Calu3 (cell line): Measurements from ENCODE around the gene RNF152. TPM values are rescaled to one million over a fixed set of nuclear protein-coding genes. Genes with fewer than 3 reads are reported as not detected.
"Not testable (repeated sequence)": the region's sequence is repeated elsewhere in the genome, so short reads cannot be mapped to it uniquely, and the experiment has no call there.

ENCODE experiments used
- BruUV-seq: library from RNA; stranded (reverse); fragments of 400-500 nt; replicated peaks from 2 replicates; lab custom pipeline; 2021; lab: Mats Ljungman, UMichigan
- CTCF ChIA-PET: fragments of 300-600 bp; sonication (Branson Sonifier 250); formaldehyde crosslinking; loops from one replicate; lab custom pipeline; 2022; ENCODE audit warnings: antibody characterized with exemption; lab: Charles Lee
- DNase-seq: peaks from one replicate; pipeline ENCODE4 v3.0.0; 2022
- H3K27ac Mint-ChIP-seq: one replicate; pipeline ENCODE4 v1.8.0; 2022; ENCODE audit warnings: mixed read lengths; ENCODE audit not compliant: unreplicated experiment
- H3K27me3 Mint-ChIP-seq: one replicate; pipeline ENCODE4 v1.8.0; 2022; ENCODE audit warnings: mixed read lengths; ENCODE audit not compliant: unreplicated experiment
- H3K36me3 Mint-ChIP-seq: one replicate; pipeline ENCODE4 v1.8.0; 2022; ENCODE audit warnings: mild to moderate bottlenecking, moderate library complexity, mixed read lengths; ENCODE audit not compliant: insufficient read depth, unreplicated experiment
- H3K4me1 Mint-ChIP-seq: one replicate; pipeline ENCODE4 v1.8.0; 2022; ENCODE audit warnings: mild to moderate bottlenecking, low read depth, mixed read lengths; ENCODE audit not compliant: unreplicated experiment
- H3K4me3 Mint-ChIP-seq: one replicate; pipeline ENCODE4 v1.8.0; 2022; ENCODE audit warnings: mild to moderate bottlenecking, low read depth, moderate library complexity, mixed read lengths; ENCODE audit not compliant: unreplicated experiment
- H3K9me3 Mint-ChIP-seq: one replicate; pipeline ENCODE4 v1.8.0; 2022; ENCODE audit warnings: low read depth, mixed read lengths; ENCODE audit not compliant: unreplicated experiment
- CTCF ChIP-seq: fragments of 200-600 bp; IDR thresholded peaks from one replicate; pipeline ENCODE4 v1.8.0; 2022; ENCODE audit warnings: antibody characterized with exemption; ENCODE audit not compliant: unreplicated experiment
- intact Hi-C: fragments of 100-400 bp; cut with micrococcal nuclease; formaldehyde crosslinking; loops from one replicate; pipeline ENCODE4 v1.10.0; 2022; ENCODE audit not compliant: unreplicated experiment
- total RNA-seq: library from RNA; stranded (reverse); gene quantifications from 2 replicates; pipeline ENCODE4 v1.2.3, GENCODE V29; 2022

RNF152 gene
- total RNA-seq, 1 experiment from 2014 or later, result 1.0 TPM

GRCh38 chr18:61808286-61808685 is 84.5 kb downstream of the RNF152 start:
- peaks cover 32% of the 10 kb centered on the region for H3K27me3 Mint-ChIP-seq

GRCh38 chr18:61803393-61803792 is 89.4 kb downstream of the RNF152 start:
- H3K9me3 Mint-ChIP-seq, result no peaks in the 10 kb centered on the region
- no TSS peak for BruUV-seq
- intact Hi-C loops, result no loop called here
- no peak overlapping the region for H3K4me3 Mint-ChIP-seq
- CTCF ChIA-PET, result interaction anchor here (0.5 kb wide), 1 partner anchor 9 kb away, joined by 5 read pairs; no protein-coding TSS in a partner anchor
- no peak for DNase-seq
- H3K27ac Mint-ChIP-seq, result no peak overlapping the region
- no peak for TF ChIP-seq CTCF
- no peaks in the 10 kb centered on the region for H3K36me3 Mint-ChIP-seq
- peaks cover 45% of the 10 kb centered on the region for H3K27me3 Mint-ChIP-seq
- H3K4me1 Mint-ChIP-seq, result no peaks in the 10 kb centered on the region

More at GRCh38 chr18:61808286-61808685, 84.5 kb downstream of the RNF152 start:
- H3K4me1 Mint-ChIP-seq, result no peaks in the 10 kb centered on the region
- no TSS peak for BruUV-seq
- no peak for DNase-seq
- intact Hi-C loops, result no loop called here
- no peaks in the 10 kb centered on the region for H3K36me3 Mint-ChIP-seq
- CTCF ChIA-PET, result interaction anchor here (0.6 kb wide), 3 partner anchors 22 to 306 kb away, joined by 3 to 4 read pairs (median 3); no protein-coding TSS in a partner anchor
- no peak for TF ChIP-seq CTCF
- H3K9me3 Mint-ChIP-seq, result no peaks in the 10 kb centered on the region
- H3K27ac Mint-ChIP-seq, result no peak overlapping the region
- H3K4me3 Mint-ChIP-seq, result no peak overlapping the region

- Mint-ChIP-seq H3K9me3 (no peaks in the 10 kb centered on the region), H3K4me1 (no peaks in the 10 kb centered on the region), H3K27me3 (peaks cover 45% of the 10 kb centered on the region), H3K27ac (no peak overlapping the region), H3K36me3 (no peaks in the 10 kb centered on the region), H3K4me3 (no peak overlapping the region)
- CTCF ChIA-PET, result no interaction called here
- DNase-seq, result no peak
- BruUV-seq, result no TSS peak
- no peak for TF ChIP-seq CTCF
- intact Hi-C loops, result no loop called here
Observed at GRCh38 chr18:61797696-61798590, 94.9 kb downstream of the RNF152 start.

GRCh38 chr18:61791031-61791430 is 101.8 kb downstream of the RNF152 start:
- Mint-ChIP-seq H3K27ac (no peak overlapping the region), H3K9me3 (peaks cover 2% of the 10 kb centered on the region), H3K4me1 (no peaks in the 10 kb centered on the region), H3K4me3 (no peak overlapping the region), H3K27me3 (peaks cover 28% of the 10 kb centered on the region), H3K36me3 (no peaks in the 10 kb centered on the region)
- TF ChIP-seq CTCF, result no peak
- no TSS peak for BruUV-seq
- CTCF ChIA-PET, result interaction anchor here (0.7 kb wide), 1 partner anchor 54 kb away, joined by 3 read pairs; no protein-coding TSS in a partner anchor
- no peak for DNase-seq
- intact Hi-C loops, result no loop called here

DNA sequence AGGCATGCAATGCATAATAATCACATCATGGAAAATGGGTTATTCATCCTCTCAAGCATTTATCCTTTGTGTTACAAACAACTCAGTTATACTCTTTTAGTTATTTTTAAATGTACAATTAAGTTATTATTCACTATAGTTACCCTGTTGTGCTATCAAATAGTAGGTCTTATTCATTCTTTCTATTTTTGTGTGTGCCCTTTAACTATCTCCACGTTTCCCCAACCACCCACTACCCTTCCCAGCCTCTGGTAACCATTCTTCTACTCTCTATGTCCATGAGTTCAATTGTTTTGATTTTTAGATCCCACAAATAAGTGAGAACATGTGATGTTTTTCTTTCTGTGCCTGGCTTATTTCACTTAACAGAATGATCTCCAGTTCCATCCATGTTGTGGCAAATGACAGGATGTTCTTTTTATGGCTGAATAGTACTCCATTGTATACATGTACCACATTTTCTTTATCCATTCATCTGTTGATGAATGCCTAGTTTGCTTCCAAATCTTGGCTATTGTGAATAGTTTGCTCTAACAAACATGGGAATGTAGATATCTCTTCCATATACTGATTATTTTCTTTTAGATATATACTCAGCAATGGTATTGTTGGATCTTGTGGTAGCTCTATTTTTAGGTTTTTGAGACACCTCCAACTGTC is 105.7 kb downstream of the RNF152 start:
- intact Hi-C loops, DNase-seq, H3K27ac Mint-ChIP-seq, H3K9me3 Mint-ChIP-seq, H3K36me3 Mint-ChIP-seq, H3K4me1 Mint-ChIP-seq, H3K4me3 Mint-ChIP-seq, BruUV-seq: not testable (repeated sequence)
- H3K27me3 Mint-ChIP-seq, result peaks cover 14% of the 10 kb centered on the region
- CTCF ChIA-PET, result interaction anchor here (0.5 to 0.6 kb wide), 2 partner anchors 21 to 355 kb away, joined by 4 to 7 read pairs; no protein-coding TSS in a partner anchor
